SH-SY5Y (cell line): ENCODE results near the gene PARD3.

Source experiments
- GATA2 ChIP-seq: IDR thresholded peaks from 2 replicates; pipeline ENCODE4 v1.6.1; 2011; ENCODE audit warnings: mild to moderate bottlenecking, low read depth, low read length
- GATA3 ChIP-seq: IDR thresholded peaks from 2 replicates; pipeline ENCODE4 v1.6.1; 2011; ENCODE audit warnings: low read depth, mild to moderate bottlenecking, low read length, moderate library complexity

The PARD3 gene

DNA sequence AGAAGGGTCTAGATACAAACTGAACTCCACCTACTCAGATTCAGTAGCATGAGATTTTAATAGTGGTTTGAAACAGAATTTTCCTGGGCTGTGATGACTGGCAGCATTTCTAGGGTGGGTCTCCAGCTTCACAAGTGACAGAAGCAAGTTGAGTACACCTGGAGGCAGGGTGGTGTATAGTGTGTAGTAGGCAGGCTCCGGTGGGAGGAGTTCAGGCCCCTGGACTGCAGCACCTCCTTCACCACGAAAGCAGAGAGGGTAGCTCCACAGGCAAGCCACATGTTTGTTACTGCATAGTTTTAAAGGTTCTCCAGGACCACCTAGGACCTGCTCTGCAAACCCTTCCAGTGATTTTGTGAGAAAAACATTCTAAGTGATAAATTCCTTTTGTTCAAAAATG, 347.2 kb downstream of the PARD3 start:
- TF ChIP-seq GATA3 = no peak

DNA sequence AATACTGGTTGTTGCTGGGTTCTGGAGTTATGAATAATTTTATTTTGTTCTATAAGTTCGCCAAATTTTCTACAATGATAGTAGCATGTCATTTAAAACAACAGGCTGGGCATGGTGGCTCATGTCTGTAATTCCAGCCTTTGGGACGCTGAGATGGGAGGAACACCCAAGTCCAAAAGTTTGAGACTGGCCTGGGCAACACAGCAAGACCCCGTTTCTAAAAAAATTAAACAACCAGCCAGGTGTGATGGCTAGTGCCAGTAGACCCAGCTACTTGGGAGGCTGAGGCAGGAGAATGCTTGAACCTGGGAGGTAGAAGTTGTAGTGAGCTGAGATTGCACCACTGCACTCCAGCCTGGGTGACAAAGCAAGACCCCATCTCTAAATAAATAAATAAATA, 347.7 kb downstream of the PARD3 start:
- TF ChIP-seq GATA2 = no peak
- TF ChIP-seq GATA3 = no peak

DNA sequence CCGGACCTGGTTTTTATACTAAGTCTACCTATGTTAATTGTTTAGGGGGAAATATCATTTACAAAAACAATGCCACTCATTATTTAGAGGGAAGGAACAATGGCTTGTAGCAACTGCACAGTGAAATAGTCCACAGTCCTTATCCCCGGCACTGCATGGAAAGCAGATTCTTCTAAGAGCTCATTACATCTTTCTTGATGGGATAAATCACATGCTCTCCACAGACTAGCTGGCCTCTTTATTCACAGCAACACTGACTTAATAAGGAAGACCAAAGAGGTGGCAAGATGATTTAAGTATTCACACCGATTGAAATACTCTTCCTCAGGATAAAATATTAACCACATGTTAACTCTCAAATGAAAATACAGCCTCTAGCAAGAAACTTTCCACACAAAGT, 349.4 kb downstream of the PARD3 start:
- TF ChIP-seq GATA3 (no peak), GATA2 (no peak)

DNA sequence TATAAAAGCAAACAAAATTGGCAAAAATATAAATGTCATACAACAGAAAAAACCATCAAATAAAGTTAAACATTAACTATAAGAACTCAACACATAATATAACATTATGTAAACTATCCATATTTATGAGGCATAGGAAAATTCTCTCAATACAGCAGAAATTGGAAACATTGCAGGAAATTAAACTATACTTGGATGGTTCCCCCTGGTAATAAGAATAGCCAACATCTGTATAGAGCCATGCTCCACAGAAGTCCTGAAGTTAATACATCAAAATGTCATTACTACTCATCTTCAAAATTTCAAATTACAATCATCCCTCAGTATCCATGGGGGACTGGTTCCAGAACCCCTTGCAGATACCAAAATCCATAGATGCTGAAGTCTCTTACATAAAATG, 350.5 kb downstream of the PARD3 start:
- TF ChIP-seq GATA3 (no peak), GATA2 (no peak)

DNA sequence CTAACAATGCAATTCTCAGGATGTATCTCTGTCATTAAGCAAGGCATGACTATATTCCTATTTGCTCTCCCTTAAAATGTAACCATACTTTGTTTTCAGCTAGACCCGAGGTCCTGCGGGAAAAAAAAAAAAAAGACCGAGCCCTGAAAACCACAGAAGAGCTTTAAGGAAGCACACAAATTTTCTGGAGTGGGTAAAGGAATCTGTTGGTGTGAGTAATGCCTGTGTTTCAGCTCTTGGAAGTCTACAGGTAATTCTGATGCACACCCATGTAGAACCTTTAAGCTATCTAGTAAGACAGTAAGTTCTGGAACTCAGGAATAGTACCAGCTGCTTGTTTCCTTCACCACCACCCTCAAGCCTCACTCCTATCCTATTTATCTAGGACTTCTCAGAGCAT, 351.1 kb downstream of the PARD3 start:
- TF ChIP-seq GATA3 (no peak), GATA2 (no peak)

DNA sequence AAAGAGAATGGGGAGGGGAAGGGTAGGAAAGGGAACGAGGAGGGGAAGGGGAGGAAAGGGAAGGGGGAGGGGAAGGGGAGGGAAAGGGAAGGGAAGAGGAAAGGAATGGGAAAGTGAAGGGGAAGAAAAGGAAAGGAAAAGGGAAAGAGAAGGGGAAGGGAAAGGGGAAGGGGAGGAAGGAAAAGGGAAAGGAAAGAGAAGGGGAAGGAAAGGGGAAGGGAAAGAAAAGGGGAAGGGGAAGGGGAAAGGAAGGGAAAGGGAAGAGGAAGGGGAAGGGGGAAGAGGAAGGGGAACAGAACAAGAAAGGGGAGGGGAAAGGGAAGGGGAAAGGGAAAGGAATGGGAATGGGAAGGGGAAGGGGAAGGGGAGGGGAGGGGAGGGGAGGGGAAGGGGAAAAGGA, 352.1 kb downstream of the PARD3 start:
- no peak for TF ChIP-seq GATA3
- TF ChIP-seq GATA2 = no peak

DNA sequence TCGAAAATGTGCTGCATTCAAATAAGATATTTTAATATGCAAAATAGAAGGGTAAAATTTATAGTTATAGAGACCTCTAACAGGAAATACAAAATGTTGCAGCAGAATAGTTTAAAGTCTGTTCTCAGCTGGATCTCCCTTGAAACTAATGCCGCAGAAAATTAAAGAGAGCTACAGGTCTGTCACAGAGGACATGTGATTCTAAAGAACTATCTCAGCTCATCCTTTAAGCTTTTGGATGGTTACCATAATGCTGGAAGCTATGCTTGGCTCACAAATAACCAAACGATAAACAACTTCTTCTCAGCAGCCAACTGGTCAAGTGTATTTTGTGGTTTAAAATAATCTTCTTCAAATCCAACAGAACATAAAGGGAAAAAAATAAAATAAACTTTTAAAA, 353.0 kb downstream of the PARD3 start:
- TF ChIP-seq GATA3 = no peak
- no peak for TF ChIP-seq GATA2

DNA sequence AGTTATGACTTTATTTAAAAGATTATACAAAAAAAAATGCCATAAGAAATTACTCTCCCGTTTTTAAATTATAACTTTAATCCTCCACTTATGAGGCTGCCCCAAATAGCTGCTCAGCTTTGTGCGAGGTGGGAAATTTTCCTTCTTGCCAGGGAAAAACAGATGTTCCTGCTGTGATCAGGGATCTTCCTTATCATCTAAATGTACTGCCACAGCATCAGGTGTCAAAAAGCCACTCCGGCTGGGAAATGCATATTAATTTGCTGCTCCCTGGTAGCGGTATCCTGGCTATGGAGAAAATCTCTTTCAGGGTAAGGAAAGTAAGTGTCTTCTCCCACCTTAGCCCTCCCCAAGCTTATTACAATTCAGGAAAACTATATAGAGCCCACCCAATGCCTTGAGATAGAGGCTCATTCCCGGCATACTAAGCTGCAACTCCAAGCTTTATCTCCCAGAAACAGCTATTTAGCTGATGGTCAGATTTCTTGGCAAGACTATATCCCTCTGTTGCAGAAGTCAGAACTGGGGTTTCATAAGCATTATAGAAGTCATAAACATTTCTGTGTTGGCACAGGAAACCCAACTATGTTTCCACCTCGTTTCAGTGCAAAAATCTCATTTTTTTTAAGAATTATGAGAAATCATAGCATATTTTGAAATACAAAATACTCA, 360.4 kb downstream of the PARD3 start:
- TF ChIP-seq GATA2 = no peak
- no peak for TF ChIP-seq GATA3

DNA sequence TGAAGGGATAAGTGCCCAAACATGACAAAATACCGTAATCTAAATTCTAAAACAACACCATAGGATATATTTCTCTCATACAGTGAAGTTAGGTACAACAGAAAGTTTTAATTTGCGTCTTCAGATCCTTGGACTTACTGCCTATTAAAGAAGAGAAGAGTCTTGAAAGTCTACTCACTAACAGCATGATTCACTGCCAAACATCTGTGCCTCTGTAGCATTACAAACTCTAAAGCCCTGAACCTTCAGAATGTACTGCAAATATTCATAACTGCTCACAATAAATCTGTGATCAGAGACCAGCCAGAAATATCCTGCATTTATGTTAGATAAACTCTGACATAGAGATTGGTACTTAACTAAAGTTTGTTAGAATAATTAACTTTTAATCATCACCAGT, 365.3 kb downstream of the PARD3 start:
- no peak for TF ChIP-seq GATA3
- no peak for TF ChIP-seq GATA2

DNA sequence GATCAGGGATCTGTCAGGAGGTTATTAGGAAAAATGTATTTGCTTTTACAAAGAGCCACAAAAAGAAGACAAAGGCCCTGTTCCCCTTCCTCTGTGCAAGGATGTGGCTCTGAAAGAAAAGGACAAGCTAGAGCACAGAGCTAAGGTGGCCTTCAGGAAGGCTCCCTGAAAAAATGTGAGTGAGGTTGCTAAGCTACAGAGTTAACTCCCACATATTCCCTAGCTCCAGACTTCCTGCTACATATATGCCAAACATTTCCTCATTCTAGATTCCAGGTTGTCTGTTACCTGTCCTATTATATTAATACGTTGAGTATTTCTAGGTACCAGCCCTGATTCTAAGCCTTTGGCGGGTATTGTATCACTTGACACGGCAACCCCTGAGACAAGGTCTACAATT, 369.0 kb downstream of the PARD3 start:
- no peak for TF ChIP-seq GATA3
- TF ChIP-seq GATA2 = no peak

DNA sequence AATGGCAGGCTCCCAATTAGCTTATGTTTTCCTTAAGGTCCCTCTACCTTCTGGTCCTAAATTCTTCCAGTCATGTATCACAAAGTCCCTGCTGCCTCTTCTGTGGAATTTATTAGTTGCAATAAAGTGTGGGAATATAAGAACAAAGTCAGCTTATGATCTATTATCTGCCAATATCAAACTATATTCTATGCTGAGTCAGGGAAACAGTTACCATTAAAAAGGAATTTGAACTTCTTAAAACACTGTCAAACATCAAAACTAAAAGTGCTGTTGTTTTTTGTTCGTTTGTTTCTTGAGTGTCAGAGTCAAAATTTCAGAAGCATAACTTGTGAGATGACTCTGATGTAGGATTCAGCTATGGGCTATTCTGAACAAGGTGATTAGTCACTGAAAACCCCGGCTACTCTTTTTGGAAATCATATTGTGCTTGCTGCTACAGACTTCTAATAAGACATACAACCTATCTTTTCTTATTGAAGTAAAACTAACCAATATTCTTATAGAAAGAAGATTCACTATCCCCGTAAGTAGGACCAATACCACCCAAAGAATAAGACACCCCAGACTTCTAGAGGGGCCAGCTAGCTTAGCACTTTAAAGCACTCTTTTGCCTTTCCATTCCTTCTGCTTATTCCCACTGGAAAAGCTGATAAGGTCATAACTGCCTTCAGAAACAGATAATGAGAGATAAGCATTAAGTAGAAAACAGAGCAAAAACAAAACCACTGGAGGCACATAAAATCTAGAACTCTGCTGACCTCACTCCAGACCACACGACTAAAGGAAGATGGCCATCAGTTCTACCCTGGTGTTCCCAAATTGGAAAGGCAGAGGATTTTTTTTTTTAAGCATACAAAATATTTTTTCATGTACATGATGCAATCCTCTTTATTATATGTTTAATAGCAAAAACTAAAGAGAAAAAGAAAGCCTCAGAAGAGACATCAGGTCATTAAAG, 370.6 kb downstream of the PARD3 start:
- TF ChIP-seq GATA2 (no peak), GATA3 (no peak)

DNA sequence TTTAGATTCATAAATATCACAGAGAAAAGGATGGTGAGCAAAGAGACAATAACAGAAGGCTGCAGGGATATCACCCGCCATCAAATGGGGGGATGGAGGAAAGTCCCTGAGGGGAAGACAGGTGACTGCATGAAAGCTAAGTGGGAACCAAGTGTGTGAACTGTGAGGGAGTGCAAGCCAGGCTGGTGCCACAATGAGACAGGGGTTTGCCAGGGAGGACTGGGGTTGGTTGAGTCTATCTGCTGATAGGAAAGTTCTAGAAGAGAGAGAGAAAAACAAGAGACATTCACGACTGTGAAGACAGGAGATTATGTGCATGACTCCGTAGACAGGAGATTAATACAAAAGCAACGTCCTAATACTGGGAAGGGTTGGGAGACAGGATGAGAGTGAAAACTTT, 376.4 kb downstream of the PARD3 start:
- TF ChIP-seq GATA3 = no peak
- no peak for TF ChIP-seq GATA2

DNA sequence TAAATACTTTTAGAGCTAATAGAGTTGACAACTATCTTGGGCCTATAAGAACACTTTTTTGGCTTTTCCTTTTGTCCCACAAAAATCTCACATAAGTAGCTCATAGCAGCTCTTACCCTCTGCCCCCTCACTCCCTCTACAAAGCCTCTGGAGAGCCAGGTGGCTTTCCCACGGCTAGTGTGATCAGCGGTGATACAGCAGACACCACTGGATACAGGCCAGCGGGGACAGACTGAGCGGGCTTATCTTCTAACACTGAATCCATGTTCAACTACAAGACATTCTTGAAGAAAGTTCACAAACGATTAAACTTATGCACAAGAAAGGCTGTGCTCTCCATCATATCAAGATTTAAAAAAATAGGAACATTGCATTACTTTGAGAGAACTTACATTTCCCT, 377.2 kb downstream of the PARD3 start:
- TF ChIP-seq GATA3 (no peak), GATA2 (no peak)

DNA sequence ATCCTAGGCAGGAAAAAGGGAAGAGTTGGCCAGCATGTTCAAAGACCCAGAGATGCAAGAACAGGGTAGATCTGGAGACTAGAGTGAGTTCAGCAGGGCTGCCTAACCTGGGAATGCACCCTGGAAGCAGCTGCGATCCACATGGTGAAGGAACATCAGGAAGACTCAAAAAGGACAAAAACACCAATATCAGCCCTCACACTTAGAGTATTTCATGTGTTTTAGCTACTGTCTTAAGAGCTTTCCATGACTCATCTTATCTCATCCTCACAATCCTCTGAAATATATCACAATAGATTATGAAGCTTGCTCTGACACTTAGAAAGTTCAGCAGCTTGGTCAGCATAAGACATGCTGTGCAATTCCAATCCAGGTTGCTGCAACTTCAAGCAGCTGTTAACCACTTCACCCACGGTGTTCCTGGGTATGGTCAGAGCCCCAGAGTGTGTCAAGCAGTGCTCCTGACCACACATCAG, 380.9 kb downstream of the PARD3 start:
- TF ChIP-seq GATA3 = no peak
- no peak for TF ChIP-seq GATA2
